Measurements from ENCODE around the gene PSMD3.

Gene PSMD3

DNA sequence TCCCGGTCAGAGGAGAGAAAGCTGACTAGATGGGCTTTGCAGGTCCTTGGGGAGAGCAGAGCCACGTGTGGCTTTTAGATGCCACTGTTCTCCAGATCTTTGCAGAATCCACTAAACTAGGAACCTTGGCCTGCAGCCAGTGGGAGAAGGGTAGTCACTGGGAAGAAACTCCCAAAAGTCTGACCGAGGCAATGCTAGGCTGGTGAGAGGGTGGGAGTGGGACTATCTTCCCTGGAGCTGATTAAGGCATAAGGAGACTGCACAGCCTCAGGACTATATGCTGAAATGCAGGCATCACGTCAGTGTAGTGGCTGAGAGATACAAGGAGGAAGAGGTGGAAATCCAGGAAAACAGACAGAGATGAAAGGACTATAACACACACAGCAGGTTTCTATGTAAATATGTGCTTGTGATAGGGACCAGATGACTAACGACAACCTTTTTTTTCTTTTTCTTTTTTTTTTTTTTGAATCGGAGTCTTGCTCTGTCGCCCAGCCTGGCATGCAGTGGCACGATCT, 20.0 kb upstream of the PSMD3 start:
- DNase-seq, result no peak

DNA sequence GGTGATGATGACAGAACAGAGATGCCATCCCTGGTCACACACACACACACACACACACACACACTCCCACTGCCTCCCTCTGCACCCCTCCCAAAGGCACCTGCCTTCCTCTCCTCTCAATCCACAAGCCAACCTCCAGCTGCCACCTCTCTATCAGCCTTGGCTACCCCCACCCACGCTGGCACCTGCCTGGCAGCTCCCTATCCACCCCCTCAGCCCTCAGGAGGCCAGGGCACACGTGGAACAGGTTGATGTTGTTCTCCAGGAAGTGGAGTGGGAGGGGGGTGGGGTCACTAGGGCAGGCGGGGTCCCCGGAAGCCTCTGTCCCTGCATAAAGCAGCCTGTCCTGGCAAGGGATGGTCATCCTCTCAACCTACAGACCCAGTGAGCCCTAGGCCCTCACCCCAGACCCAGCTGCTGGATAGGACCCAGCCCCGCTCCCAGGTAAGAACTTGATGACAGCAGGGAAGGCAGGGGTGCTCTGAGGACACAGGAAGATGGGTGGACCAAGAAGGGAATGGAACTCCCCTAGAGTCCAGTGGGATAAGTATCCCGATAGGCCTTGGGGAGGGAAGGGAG, 17.9 kb upstream of the PSMD3 start, which contains the start of gene GSDMA:
Gene GSDMA, plus strand, starts transcription at position 363 of the 579 bp plus-strand sequence. CDS start 2,684 bp downstream, outside the sequence.
- DNase-seq, result no peak

GRCh38 chr17:39963829-39964228, 16.8 kb upstream of the PSMD3 start:
- DNase-seq, result peak in 1 of 5 donors; percentile 38

- DNase-seq, result no peak
Measured at GRCh38 chr17:39965017-39965699, 15.4 kb upstream of the PSMD3 start.

GRCh38 chr17:39966771-39967170, 13.8 kb upstream of the PSMD3 start:
- DNase-seq, result no peak

DNA sequence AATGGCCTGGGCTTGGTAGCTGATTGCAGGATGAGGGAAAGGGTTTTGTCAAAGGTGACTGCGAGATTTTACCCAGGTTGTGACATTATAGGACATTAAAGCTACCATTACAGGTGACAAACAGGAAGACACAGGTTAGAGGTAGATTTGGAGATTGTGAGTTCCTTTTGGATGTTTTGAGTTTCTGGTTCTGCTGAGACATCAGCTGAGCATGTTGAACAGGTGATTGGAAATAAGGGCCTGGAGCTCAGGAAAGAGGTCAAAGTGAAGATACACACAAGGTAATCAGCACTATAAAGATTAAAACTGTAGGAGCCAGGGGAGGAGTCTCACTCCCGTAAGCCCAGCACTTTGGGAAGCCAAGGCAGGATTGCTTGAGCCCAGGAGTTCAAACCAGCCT, 11.8 kb upstream of the PSMD3 start:
- DNase-seq, result no peak

DNA sequence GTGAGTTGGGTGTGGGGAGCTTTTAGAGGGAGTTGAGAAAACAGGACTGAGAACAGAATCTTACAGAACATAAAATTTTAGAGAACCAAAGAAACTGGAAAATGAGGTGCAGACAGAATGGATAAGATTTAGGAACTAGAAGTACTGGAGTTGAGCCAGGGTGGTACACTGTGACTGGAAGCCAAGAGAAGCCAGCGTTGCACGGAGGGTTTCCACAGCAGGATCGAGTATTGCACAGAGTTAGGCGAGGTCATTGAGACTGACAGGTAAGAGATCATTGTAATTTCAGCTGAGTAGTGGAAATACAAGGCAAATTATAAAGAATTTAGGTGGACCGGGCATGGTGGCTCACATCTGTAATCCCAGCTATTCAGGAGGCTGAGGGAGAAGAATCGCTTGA, 11.2 kb upstream of the PSMD3 start:
- DNase-seq, result no peak

DNA sequence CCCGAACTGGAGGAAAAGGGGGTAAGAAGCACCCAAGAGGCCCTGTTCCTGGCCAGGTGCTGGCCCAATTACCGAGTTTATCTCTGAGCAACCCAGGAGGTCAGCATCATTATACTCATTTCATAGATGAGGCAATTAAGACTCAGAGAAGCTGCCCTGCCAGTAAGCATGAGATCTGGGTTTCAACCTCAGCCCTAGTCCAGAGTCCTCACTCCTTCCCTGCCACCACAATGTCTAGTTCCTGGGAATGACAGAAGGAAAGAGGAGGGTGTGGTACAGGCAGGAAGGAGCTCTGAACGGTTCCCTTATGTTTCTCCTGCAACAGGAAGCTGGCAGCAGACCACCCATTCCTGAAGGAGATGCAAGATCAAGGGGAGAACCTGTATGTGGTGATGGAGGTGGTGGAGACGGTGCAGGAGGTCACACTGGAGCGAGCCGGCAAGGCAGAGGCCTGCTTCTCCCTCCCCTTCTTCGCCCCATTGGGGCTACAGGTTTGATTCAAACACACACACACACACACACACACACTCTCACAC, 10.4 kb upstream of the PSMD3 start:
- no peak for DNase-seq

DNA sequence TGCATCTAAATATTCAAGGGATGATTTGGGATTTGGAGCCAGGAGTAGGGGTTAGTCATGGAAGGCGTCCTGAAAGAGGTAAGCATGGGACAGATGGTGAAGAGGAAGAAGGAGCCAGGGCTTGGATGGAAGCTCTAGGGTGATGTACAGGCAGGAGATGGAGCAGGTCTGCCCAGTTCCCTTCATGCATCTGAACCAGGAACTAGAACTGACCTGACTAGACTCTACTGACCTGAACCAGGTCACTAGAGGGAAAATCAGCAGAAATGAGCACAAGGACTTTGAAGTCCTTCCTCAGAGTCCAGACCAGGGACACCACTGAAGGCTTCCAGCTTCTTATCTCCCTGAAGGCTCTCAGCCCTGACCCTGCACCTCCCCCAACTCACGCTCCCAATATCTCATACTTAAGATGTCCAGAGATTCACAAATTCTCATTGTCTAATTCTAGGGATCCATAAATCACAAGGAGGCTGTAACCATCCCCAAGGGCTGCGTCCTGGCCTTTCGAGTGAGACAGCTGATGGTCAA, 9.5 kb upstream of the PSMD3 start:
- DNase-seq, result no peak

DNA sequence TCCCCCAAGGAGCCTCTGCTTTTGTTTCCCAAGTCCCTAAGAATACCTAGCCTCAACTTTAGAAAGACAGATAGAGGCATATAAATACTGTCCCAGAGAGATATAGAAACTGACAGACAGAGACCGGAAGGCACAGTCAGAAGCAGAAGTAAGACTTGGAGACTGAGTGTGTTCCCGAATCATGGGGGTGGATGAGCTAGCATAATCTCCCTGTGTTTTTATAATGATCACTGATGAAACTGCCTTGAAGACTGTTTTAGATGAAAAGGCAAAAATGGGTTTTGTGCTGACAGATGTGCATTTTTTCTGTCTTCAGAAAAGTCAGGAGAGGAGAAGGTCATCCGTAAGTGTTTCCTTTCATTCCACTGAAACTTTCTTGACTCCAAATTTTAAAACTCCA, 8.3 kb upstream of the PSMD3 start:
- no peak for DNase-seq

GRCh38 chr17:39973496-39973895, 7.1 kb upstream of the PSMD3 start:
- no peak for DNase-seq

DNA sequence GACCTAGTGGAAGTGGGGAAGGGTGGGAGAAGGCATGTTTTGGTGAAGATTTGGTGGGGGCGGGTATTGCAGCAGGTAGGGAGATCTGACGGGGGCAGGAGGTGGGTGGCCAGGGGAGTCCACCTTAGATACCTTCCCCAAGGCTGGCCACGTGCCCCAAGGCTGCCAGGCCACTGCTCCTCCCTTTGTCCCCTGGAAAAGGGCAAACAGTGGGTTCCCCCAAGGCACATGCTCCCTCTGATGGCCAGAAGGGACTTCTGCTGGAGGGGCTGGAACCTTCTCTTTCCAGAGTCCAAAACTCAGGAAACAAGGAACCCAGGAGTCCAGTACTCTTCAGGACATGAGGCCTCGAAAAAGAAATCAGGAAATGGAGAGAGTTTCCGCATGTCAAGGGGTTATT, 6.2 kb upstream of the PSMD3 start:
- no peak for DNase-seq

- DNase-seq, result no peak
Measured at GRCh38 chr17:39975801-39976200, 4.8 kb upstream of the PSMD3 start.

- DNase-seq, result no peak
Measured at GRCh38 chr17:39979016-39979670, 1.5 kb upstream of the PSMD3 start.

- DNase-seq, result no peak
Measured at GRCh38 chr17:39979893-39980350, 685 bp upstream of the PSMD3 start.

DNA sequence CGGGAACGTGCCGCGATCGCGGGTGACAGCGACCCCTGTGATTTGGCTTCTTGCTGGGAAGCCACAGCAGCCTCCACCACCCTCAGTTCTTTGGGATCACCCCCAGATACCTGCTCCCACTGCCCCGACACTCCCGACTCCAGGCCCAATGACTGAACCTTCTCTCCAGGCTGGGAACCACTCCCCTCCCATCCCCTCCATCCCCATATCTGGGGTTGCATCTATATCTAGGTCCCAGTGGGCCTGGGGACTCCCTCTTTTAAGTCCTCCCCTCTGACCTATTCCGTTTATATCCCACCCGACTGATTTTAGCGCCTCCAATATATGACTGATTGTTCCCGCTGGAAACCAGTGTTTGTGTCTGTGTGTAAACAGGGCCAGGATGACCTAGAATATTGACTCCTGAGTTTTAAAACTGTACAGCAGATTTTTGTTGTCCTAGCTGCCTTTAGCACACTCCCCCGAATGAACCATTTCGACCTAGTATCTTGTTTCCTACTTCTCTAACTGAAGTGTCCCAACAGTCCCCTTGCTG, 667 bp downstream of the PSMD3 start:
- DNase-seq, result no peak

GRCh38 chr17:39981766-39982375, 1.3 kb downstream of the PSMD3 start:
- no peak for DNase-seq

- DNase-seq, result no peak
Measured at GRCh38 chr17:39988206-39988810, 7.7 kb downstream of the PSMD3 start.

- no peak for DNase-seq
Measured at GRCh38 chr17:39994448-39994847, 13.8 kb downstream of the PSMD3 start.

DNA sequence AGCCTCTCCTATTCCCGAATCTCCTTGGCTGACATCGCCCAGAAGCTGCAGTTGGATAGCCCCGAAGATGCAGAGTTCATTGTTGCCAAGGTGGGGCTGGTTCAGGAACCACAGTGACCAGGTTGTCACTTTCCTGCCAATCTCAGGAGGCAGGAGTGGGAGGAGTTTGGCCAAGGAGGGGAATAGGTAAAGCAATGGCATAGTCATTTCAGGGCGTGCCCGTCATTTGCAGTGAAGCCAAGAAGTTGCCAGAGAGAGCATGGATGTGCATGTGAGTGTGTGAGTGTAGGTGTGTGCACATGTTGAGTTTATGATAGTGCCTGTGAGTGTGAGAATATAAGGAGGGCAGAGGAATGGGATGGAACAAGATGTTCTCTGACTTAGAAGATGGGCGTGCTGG, 14.8 kb downstream of the PSMD3 start:
- no peak for DNase-seq

- no peak for DNase-seq
Measured at GRCh38 chr17:39996162-39996561, 15.6 kb downstream of the PSMD3 start.

DNA sequence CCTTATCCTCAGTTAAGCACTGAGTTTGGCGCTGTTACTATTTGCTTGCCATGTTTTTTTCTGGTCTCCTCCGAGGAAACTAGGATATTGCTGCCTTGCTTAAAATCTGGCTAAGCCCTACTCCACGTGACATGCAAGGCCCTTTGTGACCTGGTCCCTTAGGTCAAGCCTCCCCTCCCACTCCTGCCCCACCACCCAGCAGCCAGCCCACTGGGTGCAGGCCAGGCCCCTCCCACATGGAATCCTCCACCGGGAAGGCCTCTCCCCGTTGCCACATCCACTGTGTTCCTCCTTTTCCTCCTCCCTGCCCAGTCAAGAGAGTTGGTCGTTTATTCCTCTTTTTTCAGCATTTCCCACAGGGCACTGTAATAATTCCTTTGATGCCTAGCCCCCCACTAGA, 16.2 kb downstream of the PSMD3 start:
- DNase-seq, result no peak
